ENCODE measurements around the gene ASGR2.
A peak's percentile ranks its signal among the peaks of the same experiment; 100 is the strongest.
"Not testable (repeated sequence)": the region's sequence is repeated elsewhere in the genome, so short reads cannot be mapped to it uniquely, and the experiment has no call there.

The ASGR2 gene

DNA sequence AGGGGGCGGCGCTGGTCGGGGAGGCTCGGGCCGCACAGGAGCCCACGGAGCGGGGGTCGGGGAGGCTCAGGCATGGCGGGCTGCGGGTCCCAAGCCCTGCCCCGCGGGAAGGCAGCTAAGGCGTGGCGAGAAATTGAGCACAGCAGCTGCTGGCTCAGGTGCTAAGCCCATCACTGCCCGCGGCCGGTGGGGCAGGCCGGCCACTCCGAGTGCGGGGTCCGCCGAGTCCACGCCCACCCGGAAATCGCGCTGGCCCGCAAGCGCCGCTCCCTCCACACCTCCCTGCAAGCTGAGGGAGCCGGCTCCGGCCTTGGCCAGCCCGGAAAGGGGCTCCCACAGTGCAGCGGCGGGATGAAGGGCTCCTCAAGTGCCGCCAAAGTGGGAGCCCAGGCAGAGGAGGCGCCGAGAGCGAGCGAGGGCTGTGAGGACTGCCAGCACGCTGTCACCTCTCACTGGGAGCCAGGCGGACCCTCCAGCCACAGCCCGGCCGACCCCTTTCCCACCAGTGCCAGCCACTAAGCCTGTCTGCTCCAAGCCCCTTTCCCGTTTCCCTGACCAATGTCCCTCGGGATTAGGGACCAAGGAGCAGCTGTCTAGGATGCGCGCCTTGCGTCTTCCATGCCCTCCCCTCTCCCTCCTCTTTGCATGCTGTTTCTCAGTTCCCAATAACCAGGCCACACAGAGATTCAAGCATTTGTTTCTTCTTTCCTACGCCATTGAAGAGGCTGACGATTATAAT is 13.8 kb downstream of the ASGR2 start:
- not testable (repeated sequence) for DNase-seq

DNA sequence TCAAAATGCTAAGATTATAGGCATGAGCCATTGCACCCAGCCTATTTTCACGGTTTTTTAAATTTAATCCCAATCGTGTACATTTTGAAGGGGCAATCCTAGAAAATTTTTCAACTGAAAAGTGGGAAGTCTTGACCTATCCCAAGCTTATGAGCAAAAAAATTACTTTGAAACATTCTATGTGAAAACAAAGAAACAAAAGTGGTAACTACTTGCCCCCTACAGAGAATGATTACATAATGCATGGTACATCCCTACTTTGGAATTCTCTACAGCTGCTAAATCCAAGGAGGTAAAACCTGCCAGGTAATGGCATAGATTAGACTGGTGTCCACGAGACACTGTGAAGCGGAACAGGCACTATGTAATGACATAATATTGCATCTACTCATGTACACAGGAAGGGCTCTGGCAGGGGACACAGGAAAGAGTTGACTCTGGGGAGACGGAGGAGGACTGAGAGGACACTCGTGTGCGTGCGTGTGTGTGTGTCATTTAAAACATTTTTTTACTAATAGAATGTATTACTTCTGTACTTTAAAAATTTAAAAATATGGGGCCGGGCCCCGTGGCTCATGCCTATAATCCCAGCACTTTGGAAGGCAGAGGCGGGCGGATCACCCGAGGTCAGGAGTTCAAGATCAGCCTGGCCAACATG is 15.7 kb downstream of the ASGR2 start:
- no peak for DNase-seq

GRCh38 chr17:7097940-7098339 is 16.7 kb downstream of the ASGR2 start:
- no peak for DNase-seq

- no peak for DNase-seq
Measured at GRCh38 chr17:7095625-7096024, 19.0 kb downstream of the ASGR2 start.

DNA sequence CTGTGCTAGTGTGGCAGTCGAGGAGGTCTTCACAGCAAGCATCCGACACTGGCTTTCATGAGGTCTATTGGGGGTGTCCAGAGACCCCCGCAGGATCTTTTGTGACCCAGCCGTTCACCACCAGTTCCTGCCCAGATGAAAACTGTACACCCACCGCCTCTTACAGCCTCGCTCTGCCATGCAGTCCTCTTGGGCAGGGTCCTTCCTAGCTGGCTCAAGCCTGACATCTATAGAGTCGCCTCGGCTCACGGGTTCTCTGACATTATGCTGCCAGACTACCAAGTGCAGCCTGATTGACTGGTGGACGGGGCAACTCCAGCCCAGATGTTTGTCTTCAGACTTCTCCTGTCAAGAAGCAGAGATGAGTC is 20.0 kb downstream of the ASGR2 start:
- no peak for DNase-seq

- not testable (repeated sequence) for DNase-seq
Measured at GRCh38 chr17:7091311-7092005, 23.2 kb downstream of the ASGR2 start.

DNA sequence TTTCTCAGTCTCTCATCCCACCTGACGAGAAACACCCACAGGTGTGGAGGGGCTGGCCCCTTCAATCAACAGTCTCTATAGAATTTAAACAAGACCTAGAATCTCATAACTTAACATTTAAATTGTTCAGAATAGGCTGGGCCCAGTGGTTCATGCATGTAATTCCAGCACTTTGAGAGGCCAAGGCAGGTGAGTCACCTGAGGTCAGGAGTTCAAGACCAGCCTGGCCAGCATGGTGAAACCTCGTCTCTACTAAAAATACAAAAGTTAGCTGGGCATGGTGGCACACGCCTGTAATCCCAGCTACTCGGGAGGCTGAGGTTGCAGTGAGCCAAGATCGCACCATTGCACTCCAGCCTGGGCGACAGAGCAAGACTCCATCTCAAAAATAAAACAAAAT is 25.1 kb downstream of the ASGR2 start:
- DNase-seq = not testable (repeated sequence)

DNA sequence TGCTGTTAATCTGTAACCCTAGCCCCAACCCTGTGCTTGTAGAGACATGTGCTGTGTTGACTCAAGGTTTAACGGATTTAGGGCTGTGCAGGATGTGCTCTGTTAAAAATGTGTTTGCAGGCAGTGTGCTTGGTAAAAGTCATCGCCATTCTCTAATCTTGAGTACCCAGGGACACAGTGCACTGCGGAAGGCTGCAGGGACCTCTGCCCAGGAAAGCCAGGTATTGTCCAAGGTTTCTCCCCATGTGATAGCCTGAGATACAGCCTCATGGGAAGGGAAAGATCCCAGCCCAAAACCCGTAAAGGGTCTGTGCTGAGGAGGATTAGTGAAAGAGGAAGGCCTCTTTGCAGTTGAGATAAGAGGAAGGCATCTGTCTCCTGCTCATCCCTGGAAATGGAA is 26.2 kb downstream of the ASGR2 start:
- not testable (repeated sequence) for DNase-seq

GRCh38 chr17:7084088-7084487 is 30.5 kb downstream of the ASGR2 start:
- no peak for DNase-seq

GRCh38 chr17:7083592-7083991 is 31.0 kb downstream of the ASGR2 start:
- DNase-seq = no peak

DNA sequence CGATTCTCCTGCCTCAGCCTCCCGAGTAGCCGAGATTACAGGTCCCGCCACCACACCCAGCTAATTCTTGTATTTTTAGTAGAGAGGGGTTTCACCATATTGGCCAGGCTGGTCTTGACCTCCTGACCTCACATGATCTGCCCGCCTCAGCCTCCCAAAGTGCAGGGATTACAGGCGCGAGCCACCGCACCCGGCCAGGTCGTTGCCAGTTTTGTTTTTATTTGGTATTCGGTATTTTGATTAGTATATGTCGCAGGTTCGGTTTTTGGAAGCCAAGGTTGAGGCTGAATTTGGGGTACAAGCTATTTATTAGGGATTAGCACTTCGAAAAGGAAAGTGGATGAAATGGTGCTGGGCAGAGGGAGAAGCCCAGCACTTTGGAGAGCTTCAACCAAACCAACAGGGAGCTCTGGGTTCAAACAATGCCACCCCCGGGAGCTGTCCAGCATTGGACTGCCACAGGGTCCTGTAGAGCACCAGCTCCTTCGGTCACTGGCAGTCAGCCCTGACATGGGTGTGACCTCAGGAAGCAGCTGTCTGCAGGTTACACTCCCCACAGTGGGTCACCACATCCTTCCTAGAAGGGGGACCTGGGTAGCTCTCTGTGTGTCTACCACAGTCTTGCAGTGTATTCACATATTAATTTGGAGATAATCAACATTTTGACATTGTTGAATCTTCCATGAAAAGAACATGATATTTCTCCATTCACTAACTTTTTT is 33.1 kb downstream of the ASGR2 start:
- no peak for DNase-seq

DNA sequence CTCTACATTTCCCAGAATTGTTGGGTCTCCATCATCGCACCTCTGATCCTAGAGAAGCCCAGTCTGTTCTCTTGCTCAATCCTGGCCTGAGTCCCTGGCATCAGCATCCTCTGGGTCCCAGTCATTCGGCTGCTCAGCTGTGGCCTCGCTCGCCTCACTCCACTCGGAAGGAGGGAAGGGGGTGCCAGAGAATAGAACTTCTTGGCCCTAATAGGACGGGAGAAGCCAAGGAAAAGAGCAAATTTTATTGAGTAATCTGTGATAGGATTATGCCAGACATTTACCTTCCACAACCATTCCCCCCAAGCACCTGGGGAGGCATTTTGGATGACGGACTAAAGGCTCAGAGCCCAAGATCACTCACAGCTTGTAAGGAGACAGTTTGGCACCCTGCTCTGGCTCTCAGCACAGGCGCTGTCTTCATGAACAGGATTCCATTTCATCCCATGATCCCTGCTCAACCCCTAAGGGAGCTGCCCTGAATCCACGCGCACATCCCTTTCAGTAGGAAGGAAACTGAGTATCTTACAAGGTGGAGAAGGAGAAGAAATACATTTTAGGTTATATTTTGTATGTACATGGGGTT is 34.1 kb downstream of the ASGR2 start:
- peak in 2 of 51 donors; percentile 2 to 4 for DNase-seq

DNA sequence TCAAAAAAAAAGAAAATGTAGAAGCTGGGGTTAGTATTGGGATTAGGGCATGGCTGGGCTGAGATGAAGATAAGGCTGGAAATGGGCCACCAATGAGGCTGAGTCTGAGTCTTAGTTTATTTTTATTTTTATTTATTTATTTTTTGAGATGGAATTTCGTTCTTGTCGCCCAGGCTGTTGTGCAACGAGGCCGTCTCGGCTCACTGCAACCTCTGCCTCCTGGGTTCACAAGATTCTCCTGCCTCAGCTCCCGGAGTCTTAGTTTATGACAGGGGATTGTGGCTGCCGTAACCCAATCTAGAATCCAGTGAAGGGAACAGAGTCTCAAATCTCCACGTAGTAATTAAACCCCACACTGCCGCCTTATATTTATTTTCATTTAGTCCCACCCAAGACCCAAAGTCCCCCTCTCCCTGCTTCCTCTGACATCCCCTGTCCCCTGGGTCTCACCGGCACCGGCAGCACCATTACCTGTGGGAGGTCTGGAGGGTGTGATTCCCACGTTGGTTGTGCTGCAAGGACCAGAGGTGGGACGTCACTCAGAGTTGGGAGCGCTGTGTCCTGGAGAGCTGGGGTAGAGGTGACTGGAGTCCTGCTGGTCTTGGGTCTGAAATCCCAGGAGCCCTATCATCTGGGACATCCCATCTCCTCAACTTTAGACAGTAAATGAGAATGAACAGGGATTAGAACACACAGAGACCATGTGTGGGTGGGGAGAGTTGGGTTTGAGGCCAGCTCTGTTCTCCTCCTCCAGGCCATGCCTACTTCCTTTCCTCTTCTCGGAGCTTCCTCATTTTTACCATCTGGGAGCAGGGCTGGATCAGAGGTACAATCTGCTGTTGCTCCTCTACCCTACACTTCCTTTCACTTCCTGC is 34.8 kb downstream of the ASGR2 start, which contains the start of gene CLEC10A:
Gene CLEC10A (minus strand): TSS at position 671 of the 875 bp plus-strand sequence. CDS start 1,439 bp downstream, outside the sequence.
- no peak for DNase-seq

- no peak for DNase-seq
Measured at GRCh38 chr17:7078711-7079110, 35.9 kb downstream of the ASGR2 start.

DNA sequence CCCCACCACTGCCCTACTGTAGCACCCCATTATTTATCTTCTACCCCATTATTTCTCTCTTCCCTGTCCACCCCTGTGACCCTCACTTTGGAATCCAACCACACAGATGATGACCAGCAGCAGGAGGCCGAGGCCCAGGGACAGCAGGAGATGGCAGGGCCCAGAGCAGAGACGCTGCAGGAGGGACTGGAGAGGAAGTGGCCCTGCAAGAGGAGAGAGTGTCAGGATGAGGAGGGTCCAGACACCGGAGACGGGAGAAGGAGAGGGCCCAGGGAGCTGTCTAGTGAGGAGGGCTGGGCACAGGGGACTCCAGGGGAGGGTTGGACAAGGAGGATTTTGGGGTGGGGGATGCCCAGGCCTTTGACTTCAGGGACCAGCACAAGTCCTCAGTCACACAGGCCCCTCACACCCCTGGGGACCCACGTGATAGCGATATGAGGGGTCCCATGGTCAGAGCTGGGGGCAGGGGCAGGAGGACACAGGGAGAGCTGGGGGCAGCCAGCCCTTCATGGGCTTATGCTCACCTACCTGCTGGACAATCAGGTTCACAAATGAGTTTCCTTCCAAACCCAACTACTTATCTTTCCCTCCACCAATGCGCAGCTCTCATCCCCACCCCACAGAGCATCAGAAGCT is 36.6 kb downstream of the ASGR2 start:
- DNase-seq = no peak

GRCh38 chr17:7074931-7075330 is 39.7 kb downstream of the ASGR2 start:
- no peak for DNase-seq

DNA sequence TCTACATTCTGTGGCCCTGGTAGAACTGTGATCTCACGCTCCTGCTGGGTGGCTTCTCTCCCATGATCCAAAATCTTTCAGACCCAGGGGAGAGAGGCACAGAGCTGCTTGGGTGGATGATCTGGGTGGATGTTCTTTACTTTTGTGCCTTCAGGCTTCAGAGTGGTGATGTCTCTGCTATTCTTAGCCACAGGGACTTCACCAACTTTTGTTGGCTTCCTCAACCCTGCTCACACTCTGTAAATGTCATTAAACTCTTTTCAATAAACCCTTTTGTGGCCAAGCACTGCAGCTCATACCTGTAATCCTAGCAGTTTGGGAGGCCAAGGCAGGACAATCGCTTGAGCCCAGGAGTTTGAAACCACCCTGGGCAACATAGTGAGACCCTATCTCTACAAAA is 42.2 kb downstream of the ASGR2 start:
- no peak for DNase-seq

- no peak for DNase-seq
Measured at GRCh38 chr17:7070712-7071111, 43.9 kb downstream of the ASGR2 start.

DNA sequence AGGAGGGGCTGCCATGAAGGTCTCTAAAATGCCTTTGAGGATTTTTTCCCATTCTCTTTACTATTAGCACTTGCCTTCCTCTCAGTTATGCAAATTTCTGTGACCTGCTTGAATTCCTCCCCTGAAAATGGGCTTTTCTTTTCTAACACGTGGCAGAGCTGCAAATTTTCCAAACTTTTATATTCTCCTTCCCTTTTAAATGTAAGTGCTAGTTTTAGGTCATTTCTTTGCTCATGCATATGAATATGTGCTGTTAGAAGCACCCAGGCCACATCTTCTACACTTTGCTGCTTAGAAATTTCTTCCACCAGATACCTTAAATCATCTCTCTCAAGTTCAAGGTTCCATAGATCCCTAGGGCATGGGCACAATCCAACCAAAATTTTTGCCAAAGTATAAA is 46.4 kb downstream of the ASGR2 start:
- no peak for DNase-seq

- DNase-seq = no peak
Measured at GRCh38 chr17:7067198-7067597, 47.4 kb downstream of the ASGR2 start.

Data from hypothalamus (tissue), 51 donors.